Keratinocyte (primary cell): ENCODE measurements around the gene SLC25A25. TPM values are rescaled to one million over a fixed set of nuclear protein-coding genes. Genes with fewer than 3 reads are reported as not detected.

Experiments
- DNase-seq: peaks from one replicate; pipeline ENCODE4 v3.0.0-alpha.2; 2011; ENCODE audit warnings: low read depth, missing footprints, low spot score
- FAIRE-seq: peaks from 2 replicates; lab custom pipeline; 2011; peaks lifted over from hg19 to GRCh38; lab: Jason Lieb, UNC
- H2AFZ ChIP-seq: 2 replicates; pipeline ENCODE4 v1.6.0; 2012; ENCODE audit warnings: low read length, control low read depth, inconsistent platforms; ENCODE audit not compliant: control insufficient read depth
- H3K27ac ChIP-seq: 2 replicates; pipeline ENCODE4 v1.5.1; 2011; ENCODE audit warnings: low read length; ENCODE audit not compliant: control insufficient read depth, insufficient read depth
- H3K27me3 ChIP-seq: 3 replicates; pipeline ENCODE4 v1.6.0; 2011; ENCODE audit warnings: low read length; ENCODE audit not compliant: control insufficient read depth, insufficient read depth; ENCODE audit errors: extremely low read depth
- H3K36me3 ChIP-seq, 2 experiments: 2 replicates in 1 of 2; 3 replicates in 1 of 2; pipeline ENCODE4 v1.5.1; 2011; ENCODE audit warnings: low read length in 2 of 2, mild to moderate bottlenecking in 1 of 2; ENCODE audit not compliant: control insufficient read depth in 2 of 2, insufficient read depth in 2 of 2; ENCODE audit errors: extremely low read depth in 1 of 2
- H3K4me1 ChIP-seq: 3 replicates; pipeline ENCODE4 v1.5.1; 2011; ENCODE audit warnings: low read length; ENCODE audit not compliant: control insufficient read depth, insufficient read depth; ENCODE audit errors: extremely low read depth
- H3K4me2 ChIP-seq: 3 replicates; pipeline ENCODE4 v1.6.0; 2011; ENCODE audit warnings: low read depth, low read length; ENCODE audit not compliant: control insufficient read depth, insufficient read depth; ENCODE audit errors: extremely low read depth
- H3K4me3 ChIP-seq, 3 experiments: fragments of 200-600 bp in 1 of 3; sonication (generic) in 1 of 3; 2 replicates in 2 of 3; 3 replicates in 1 of 3; pipeline ENCODE4 v1.5.1; 2011 to 2016; ENCODE audit warnings: low read length in 3 of 3, mild to moderate bottlenecking in 3 of 3, control low read depth in 2 of 3, inconsistent platforms in 1 of 3, low read depth in 1 of 3, mixed read lengths in 1 of 3, mixed run types in 1 of 3, moderate library complexity in 1 of 3; ENCODE audit not compliant: control insufficient read depth in 2 of 3, insufficient read depth in 2 of 3; ENCODE audit errors: extremely low read depth in 1 of 3
- H3K79me2 ChIP-seq: 2 replicates; pipeline ENCODE4 v1.6.0; 2012; ENCODE audit warnings: low read length; ENCODE audit not compliant: control insufficient read depth, insufficient read depth
- H3K9ac ChIP-seq: 3 replicates; pipeline ENCODE4 v1.6.0; 2011; ENCODE audit warnings: low read length; ENCODE audit not compliant: control insufficient read depth, insufficient read depth; ENCODE audit errors: extremely low read depth
- H3K9me1 ChIP-seq: 3 replicates; pipeline ENCODE4 v1.6.0; 2011; ENCODE audit warnings: low read length; ENCODE audit not compliant: control insufficient read depth, insufficient read depth; ENCODE audit errors: extremely low read depth
- H3K9me3 ChIP-seq: 2 replicates; pipeline ENCODE4 v1.5.1; 2012; ENCODE audit warnings: low read depth, low read length; ENCODE audit not compliant: control insufficient read depth
- H4K20me1 ChIP-seq: 3 replicates; pipeline ENCODE4 v1.6.0; 2011; ENCODE audit warnings: low read length; ENCODE audit not compliant: control insufficient read depth, insufficient read depth; ENCODE audit errors: extremely low read depth
- CTCF ChIP-seq, 3 experiments: IDR thresholded peaks in 1 of 3; conservative IDR thresholded peaks in 1 of 3; optimal IDR thresholded peaks in 1 of 3; 2 replicates in 2 of 3; 3 replicates in 1 of 3; pipeline versions ENCODE3 to v1.5.1; 2011; ENCODE audit warnings: low read length in 3 of 3, mild to moderate bottlenecking in 3 of 3, moderate library complexity in 2 of 3, control low read depth in 1 of 3, inconsistent platforms in 1 of 3; ENCODE audit not compliant: insufficient read depth in 2 of 3; ENCODE audit errors: extremely low read depth in 1 of 3
- EZH2 ChIP-seq: IDR thresholded peaks from one replicate; pipeline ENCODE4 v1.6.1; 2012; ENCODE audit warnings: inconsistent platforms, mild to moderate bottlenecking, low read length, moderate library complexity
- dilution Hi-C: fragments of 300-500 bp; cut with MboI; formaldehyde crosslinking; loops from one replicate; pipeline ENCODE4 v1.7.0; 2020; ENCODE audit warnings: low sequenced_read_pairs; ENCODE audit not compliant: extremely low pct_ligation_motif_present
- polyA plus RNA-seq, 5 experiments: library from polyadenylated mRNA; depleted of rRNA in 3 of 5; stranded (reverse) in 3 of 5; stranded (forward) in 1 of 5; unstranded in 1 of 5; fragments of >200 nt; gene quantifications; 1 replicate in 1 of 5; 2 replicates in 3 of 5; 3 replicates in 1 of 5; pipeline versions ENCODE4 v1.2.1 to v1.2.3, GENCODE V29; 2011 to 2012; ENCODE audit warnings: missing spikeins in 2 of 5, low read depth in 1 of 5, low replicate concordance in 1 of 5

Gene SLC25A25
- polyA plus RNA-seq, 1 donor (not counting 4 experiments of a cell fraction or from before 2014, with no cell fraction given), result 6.5 TPM

- Histone ChIP-seq H3K27ac (no peak overlapping the region), H3K27me3 (no peaks in the 10 kb centered on the region), H4K20me1 (no peaks in the 10 kb centered on the region), H3K79me2 (no peaks in the 10 kb centered on the region), H3K9me3 (no peaks in the 10 kb centered on the region), H3K9ac (no peak overlapping the region), H3K36me3 (no peaks in the 10 kb centered on the region), H3K4me2 (no peak overlapping the region), H3K9me1 (no peaks in the 10 kb centered on the region), H3K4me1 (peaks cover 9% of the 10 kb centered on the region), H2AFZ (no peak overlapping the region), H3K4me3 (no peak overlapping the region)
- TF ChIP-seq EZH2 (no peak), CTCF (optimal IDR thresholded peaks at IDR 0.05 in 1 of 3, IDR thresholded peaks at IDR 0.05 in 1 of 3, conservative IDR thresholded peaks at IDR 0.05 in 1 of 3; ENCODE audit: extremely low read depth in 1 of 3, insufficient read depth in 2 of 3, low read length in 3 of 3) (no peak)
- dilution Hi-C loops, result no loop called here
- DNase-seq (no peak), FAIRE-seq (no peak)
Measured at GRCh38 chr9:128045831-128046230, 22.2 kb upstream of the SLC25A25 start.

GRCh38 chr9:128047231-128047630 is 20.8 kb upstream of the SLC25A25 start:
- no peak overlapping the region for H3K9ac ChIP-seq
- FAIRE-seq (no peak), DNase-seq (no peak)
- no peaks in the 10 kb centered on the region for H3K79me2 ChIP-seq
- H3K4me1 ChIP-seq, result peaks cover 20% of the 10 kb centered on the region
- no peak overlapping the region for H2AFZ ChIP-seq
- no peaks in the 10 kb centered on the region for H3K9me1 ChIP-seq
- H3K27me3 ChIP-seq, result no peaks in the 10 kb centered on the region
- dilution Hi-C loops, result no loop called here
- no peak overlapping the region for H3K4me2 ChIP-seq
- H3K4me3 ChIP-seq, result no peak overlapping the region
- no peak overlapping the region for H3K27ac ChIP-seq
- H3K36me3 ChIP-seq, result no peaks in the 10 kb centered on the region
- H3K9me3 ChIP-seq, result no peaks in the 10 kb centered on the region
- H4K20me1 ChIP-seq, result no peaks in the 10 kb centered on the region
- no peak for TF ChIP-seq EZH2
- no peak for TF ChIP-seq CTCF (optimal IDR thresholded peaks at IDR 0.05 in 1 of 3, IDR thresholded peaks at IDR 0.05 in 1 of 3, conservative IDR thresholded peaks at IDR 0.05 in 1 of 3; ENCODE audit: extremely low read depth in 1 of 3, insufficient read depth in 2 of 3, low read length in 3 of 3)
